Measurements from ENCODE around the gene FIGNL1. TPM values are rescaled to one million over a fixed set of nuclear protein-coding genes. Genes with fewer than 3 reads are reported as not detected.

Gene FIGNL1, protein sequence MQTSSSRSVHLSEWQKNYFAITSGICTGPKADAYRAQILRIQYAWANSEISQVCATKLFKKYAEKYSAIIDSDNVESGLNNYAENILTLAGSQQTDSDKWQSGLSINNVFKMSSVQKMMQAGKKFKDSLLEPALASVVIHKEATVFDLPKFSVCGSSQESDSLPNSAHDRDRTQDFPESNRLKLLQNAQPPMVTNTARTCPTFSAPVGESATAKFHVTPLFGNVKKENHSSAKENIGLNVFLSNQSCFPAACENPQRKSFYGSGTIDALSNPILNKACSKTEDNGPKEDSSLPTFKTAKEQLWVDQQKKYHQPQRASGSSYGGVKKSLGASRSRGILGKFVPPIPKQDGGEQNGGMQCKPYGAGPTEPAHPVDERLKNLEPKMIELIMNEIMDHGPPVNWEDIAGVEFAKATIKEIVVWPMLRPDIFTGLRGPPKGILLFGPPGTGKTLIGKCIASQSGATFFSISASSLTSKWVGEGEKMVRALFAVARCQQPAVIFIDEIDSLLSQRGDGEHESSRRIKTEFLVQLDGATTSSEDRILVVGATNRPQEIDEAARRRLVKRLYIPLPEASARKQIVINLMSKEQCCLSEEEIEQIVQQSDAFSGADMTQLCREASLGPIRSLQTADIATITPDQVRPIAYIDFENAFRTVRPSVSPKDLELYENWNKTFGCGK
- 10 to 100 TPM; 26.8 to 29.6 (median 28.0) TPM for polyA plus RNA-seq (ENCODE audit: insufficient read length in 4 of 4)

DNA sequence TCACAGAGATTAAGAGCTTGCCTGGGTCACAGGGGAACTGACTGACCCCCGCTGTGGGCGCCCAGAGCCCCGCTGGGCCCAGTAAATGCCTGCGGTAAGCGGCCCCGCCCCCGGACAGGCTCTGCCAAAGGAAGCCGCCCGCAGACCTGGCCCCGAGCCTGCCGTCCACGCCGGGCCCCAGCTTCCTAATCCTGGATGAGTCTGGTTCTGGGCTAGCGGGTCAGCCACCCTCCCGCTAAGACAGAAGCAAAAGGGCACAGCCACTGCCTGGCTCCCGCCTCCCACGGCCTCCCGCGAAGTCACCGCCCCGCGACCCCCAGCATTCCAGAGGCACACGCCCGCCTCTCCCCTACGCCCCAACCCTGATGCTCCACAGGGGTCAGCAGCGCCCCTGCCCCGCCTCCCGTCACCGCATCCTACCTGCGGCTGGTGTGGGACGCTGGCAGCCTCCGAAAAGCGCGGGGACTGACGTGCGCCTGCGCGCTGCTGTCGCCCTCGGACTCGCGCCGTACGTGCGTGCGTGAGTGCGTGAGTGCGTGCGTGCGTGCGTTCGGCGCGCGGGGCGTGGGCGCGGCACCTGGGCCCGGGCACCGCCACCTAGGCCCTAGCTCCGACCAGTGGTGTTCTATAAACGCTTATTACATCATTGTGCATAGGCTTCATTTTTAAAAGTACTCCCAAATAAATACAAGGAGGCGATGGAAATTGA lies at the start of gene FIGNL1:
Gene FIGNL1, minus strand, starts transcription at position 470 of the 709 bp plus-strand sequence. CDS start 3,063 bp downstream, outside the sequence.
- DNase-seq (ENCODE audit: low read depth in 4 of 4, low spot score in 3 of 4), result peak in 2 of 4 donors; percentile 49 to 55

DNA sequence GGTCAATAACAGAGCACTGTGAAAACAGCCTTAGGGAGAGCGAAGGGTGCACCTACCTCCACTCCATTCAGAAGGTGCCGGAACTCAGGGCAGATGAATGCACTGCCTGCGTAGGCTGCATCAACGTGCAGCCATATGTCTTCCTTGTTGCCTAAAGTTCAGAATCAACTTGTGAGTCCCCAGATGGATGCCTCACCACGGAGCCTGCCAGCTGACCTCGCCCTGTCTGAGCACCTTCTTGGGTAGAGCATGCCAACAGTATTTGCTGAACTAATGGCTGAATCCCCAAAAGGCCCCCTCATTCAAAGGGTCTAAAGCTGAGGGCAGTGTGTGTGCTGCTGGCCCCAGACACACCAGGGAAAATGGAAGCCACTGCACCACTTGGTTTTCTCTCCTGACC lies 48.9 kb upstream of the FIGNL1 start:
- no peak for DNase-seq (ENCODE audit: low read depth in 4 of 4, low spot score in 3 of 4)

DNA sequence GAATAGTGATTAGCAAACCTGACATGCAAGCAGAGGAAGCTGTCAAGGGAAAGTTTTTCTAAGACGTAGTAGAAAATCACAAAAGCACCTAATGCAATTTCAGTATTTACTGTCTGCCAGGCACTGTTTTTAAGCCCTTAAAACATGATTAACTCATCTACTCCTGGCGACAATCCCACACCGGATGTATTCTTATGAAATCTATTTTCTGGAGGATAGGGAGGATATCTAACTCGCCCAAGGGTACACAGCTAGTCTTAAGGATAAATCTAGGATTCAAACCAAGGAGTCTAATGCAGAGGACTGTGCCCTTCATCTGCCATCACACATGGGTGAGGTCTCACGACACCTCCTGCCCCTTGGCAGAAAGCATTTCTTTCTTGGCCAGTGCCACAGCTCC lies 47.8 kb upstream of the FIGNL1 start:
- DNase-seq (ENCODE audit: low read depth in 4 of 4, low spot score in 3 of 4), result no peak

DNA sequence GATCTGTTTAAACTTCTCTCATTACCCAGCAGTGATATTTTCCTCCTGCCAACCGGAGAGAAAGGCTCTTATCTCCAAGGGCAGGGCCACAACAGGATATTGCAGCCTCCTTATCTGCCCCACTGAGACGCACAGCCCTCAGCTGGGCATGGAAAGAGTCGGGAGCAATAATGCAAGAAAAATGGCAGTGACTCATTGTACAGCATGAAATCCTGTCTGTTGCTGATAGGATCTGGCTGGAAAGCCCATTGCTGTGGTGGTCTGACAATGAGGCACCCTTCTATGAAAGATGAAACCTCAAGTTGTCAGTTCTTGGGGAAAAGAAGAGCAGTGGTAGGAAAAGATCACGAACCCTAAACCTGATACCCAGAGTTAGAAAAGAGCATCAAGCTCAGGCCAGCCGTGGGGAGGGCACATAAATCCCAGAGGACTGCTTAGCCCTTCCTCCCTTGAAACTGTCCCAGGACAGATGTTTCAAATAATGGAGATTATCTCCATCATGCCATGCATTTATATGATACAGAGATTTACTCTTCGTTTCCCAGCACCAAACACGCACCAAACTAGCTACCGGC lies 47.0 kb upstream of the FIGNL1 start:
- DNase-seq (ENCODE audit: low read depth in 4 of 4, low spot score in 3 of 4), result no peak

DNA sequence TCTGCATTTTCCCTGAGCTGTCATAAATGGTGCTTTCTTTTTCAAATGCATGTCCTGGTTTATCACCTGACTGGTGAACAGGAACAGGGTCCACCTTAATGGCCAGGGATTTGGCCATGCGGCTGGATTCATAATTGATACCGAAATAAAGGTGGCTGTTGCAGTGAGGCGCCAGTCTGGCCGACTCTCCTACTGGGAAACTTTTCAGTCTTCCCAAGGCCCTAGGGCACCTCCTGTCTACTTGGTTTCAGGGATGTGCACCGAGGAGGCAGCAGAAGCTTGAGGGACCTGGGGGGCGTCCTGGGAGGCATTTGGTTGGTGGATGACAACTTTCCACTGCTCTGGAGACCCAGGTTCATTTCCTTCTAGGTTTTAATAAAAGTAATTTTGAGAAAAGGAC lies 46.4 kb upstream of the FIGNL1 start:
- DNase-seq (ENCODE audit: low read depth in 4 of 4, low spot score in 3 of 4), result no peak

DNA sequence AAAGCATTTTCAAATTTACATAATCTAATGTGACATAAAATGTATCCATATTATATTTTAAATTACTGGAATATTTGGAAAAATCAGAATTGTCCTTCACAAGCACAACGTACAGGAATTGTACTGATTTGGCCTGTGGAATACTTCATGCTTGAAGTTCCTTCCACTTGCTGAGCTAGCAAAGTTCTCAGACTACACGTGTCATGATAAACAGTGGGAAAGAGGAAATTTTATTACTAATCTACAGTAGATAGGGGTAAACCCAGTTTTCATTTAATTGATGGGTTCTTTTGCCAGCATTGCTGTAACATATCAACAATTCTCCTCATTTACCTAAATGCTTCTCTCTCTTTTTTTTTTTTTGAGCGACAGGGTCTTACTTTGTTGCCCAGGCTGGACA lies 45.6 kb upstream of the FIGNL1 start:
- no peak for DNase-seq (ENCODE audit: low read depth in 4 of 4, low spot score in 3 of 4)

DNA sequence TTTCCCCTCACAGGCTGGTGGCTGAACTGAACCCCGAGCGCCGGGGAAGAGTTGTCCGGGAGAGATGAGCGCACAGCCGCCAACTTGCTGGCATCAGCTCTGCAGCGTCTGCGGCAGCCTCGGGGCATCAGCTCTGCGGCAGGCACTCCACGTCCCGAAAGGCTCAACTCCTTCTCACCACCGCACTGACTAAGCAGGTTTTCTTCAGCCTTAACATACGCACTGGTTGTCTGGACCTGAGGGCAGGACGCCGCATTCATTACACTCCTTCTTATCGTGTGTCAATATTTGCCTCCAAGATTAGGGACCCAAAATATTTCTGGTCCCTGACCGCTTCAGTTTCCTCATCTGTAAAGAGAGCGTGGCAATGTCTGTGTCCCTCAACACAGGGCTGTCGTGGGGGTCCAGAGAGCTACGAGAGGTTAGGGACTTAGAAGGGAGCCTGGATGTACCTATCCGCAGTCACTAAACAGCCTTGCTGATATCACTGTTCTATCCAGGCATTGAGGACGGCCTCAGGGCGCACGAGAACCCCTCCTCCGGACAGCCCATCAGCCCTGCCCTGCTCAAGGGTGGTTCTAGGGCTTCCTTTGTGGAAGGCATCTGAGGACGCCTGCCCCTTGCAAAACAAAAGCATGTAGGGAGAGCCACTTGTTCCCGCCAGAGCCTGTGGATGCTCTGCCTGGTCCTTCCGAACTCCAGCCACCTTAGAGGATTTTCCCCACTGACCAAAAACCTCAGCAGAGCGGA lies 42.8 kb upstream of the FIGNL1 start:
- DNase-seq (ENCODE audit: low read depth in 4 of 4, low spot score in 3 of 4), result no peak

DNA sequence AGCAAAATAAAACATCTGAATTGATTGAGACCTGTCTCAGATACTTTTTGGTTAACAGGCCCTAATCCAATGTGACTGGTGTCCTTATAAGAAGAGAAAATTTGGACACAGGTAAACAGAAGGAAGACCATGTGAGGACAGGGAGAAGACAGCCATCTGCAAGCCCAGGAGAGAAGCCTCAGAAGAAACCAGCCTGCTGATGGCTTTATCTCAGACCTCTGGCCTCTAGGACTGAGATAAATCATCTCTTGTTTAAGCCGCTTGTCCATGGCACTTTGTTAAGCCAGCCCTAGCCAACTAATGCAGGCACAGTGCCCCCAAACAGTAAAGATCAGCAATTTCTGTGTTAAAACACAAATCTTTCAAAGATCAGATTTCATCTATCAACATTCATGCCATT lies 41.8 kb upstream of the FIGNL1 start:
- DNase-seq (ENCODE audit: low read depth in 4 of 4, low spot score in 3 of 4), result no peak

DNA sequence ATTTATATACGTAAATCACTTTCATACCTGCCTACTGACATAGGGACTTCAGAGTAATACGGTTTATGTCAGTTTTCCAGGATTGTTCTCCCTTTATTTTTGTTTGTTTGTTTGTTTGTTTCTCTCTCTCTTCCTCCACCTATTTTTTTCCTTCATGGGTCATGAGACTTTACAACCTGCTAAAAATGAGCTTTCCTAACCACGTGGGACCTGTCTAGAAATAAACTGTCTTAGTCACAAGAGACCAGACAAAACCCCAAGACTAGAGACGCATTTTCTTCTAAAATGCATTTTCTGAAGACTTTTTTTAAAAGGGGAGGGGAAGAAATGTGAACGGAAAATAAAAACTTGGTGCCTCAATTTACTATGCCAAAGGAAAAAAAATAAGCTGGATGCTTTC lies 41.1 kb upstream of the FIGNL1 start:
- no peak for DNase-seq (ENCODE audit: low read depth in 4 of 4, low spot score in 3 of 4)

DNA sequence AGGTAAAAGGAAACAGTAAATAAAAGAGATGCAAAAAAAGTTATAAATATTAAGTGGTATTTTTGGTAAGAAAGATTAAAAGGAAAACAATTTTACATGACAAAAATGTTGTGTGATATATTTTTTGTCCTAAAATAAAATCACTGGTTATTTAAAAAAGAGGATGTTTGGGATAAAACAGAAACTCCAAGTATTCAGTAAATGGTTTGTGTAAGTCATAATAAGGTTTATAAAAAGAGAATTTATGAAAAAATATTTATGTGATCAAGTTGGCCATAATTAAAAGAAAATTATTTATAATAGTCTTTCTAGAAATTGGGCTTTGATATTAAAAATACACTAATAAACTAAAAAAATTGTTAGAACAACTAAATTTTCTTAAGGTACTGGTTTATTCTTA lies 38.2 kb upstream of the FIGNL1 start:
- no peak for DNase-seq (ENCODE audit: low read depth in 4 of 4, low spot score in 3 of 4)

DNA sequence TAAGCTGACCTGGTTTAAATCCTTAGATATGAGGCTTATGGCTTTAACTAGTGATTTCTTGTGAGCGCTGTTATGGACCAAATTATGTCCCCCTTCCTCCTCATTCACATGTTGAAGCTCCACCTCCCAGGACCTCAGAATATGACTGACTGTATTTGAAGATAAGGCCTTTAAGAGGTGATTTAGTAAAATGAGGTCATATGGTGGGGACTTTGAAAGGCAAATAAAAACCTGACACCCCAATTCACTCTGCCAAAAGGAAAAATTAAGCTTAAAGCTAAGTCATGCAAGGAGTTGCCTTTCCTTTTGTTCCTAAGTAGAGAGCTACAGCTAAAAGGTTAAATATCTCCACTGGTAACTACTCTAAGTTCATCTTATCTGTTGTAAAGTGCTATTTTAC lies 36.4 kb upstream of the FIGNL1 start:
- DNase-seq (ENCODE audit: low read depth in 4 of 4, low spot score in 3 of 4), result no peak

DNA sequence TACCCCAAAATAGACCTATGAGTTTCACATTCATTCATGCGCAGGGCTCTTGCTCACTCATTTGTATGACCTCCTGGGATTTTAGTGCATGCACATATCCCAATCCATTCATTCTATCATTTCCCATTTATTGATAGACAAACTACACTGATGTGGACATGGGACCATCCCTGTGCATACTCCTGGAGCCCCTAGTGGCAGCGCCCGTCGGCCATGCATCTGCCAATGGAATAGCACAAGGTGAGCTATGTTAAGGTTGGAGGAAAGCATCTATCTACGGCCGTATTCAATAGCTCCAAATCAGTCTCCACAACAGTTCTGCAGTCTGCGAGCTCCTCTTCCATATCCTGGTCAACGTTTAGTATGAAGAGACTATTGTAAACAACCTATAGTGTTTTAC lies 31.7 kb upstream of the FIGNL1 start:
- no peak for DNase-seq (ENCODE audit: low read depth in 4 of 4, low spot score in 3 of 4)

DNA sequence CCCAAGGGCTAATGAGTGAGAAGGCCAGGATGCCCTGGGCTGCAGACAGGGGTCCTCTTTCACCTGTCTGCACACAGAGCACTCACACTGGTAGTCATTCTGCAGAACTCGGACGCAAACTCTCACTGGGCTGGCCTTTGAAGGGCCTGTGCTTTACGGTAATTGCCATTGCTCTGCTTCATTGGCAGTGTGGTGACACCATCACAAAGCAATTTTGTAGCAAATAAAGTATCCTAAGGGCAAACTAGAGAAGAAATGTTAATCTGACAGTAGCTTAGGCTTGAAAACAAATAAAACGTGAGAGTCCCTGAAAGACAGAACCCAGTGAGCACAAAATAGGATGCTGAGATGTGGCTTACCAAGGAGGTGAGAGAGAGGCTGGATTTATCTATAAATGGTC lies 30.6 kb upstream of the FIGNL1 start:
- DNase-seq (ENCODE audit: low read depth in 4 of 4, low spot score in 3 of 4), result no peak

DNA sequence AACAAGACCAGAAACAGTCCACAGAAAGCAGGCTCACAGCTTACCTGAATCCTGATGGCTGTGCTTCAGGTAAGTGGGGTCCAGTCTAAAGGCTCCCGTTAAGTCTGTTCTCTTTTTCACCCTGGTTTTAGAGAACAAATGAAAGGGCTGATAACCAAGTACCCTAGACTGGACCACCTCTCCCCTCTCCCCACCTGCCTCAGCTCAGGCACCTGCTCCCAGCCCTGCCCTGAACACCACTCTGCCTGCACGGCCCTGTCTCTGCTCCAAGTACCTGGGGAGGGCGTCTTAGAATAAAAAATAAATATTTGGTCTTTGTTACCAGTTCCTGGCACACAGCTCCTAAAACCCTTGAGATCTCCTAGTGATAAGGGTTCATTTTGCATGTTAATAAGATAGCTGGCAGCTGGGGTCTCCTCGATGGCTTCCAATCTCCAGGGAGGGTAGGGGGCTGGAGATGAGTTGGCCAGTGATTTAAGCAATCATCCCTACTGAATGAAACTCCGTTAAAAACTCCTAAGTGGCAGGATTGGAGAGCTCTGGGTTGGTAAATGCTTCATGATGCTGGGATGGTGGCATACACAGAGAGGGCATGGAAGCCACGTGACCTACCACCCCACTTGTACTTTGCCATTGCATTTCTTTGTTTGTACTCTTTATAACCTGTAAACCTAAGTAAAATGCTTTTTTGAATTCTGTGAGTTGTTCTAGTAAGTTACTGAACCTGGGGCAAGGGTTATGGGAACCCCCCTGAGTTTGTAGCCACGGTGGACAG lies 29.8 kb upstream of the FIGNL1 start:
- DNase-seq (ENCODE audit: low read depth in 4 of 4, low spot score in 3 of 4), result no peak

DNA sequence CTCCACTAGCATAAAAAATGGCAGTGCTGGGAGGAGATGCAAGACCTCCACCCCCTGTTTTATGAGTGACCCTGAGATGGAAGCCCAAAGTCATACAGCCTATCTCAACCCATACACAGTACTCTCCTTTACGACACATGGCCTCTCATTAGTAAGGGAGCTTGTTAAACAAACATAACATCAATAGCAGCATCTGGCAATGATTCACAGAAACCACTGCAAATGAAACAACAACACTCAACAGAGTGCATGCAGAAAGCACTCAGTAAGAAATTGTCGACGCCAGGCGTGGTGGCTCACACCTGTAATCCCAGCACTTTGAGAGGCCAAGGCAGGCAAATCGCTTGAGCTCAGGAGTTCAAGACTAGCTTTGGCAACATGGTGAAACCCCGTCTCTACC lies 27.5 kb upstream of the FIGNL1 start:
- no peak for DNase-seq (ENCODE audit: low read depth in 4 of 4, low spot score in 3 of 4)

DNA sequence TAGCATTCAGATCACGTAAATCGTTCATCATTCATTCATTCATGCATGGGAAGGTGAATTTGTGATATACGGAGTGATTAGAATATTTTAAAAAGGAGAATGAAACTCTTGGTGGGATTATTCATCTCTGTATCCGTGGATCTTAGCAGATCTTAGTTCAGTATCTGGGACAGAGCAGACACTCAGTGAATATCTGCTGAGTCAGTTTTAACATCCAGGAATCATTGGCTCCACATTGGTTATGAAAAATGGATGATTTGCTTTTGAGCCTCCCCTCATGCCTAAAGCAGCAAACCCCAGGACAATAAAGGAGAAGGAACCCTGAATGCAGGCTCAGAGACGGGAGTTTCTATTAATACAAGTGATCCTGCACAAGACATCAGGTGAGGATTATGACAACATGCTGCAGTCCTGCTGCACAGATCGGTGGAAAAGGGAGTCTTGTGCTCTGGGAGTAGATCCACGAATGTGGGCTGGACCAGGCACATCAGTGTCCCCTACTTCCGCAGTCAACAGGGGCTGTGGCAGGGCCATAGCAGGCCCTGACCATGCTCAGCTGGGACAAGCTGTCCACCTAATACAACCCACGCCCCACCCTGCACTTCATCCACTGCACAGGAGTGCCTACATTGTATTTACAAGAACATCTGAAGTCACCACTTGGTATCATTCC lies 26.9 kb upstream of the FIGNL1 start:
- no peak for DNase-seq (ENCODE audit: low read depth in 4 of 4, low spot score in 3 of 4)

DNA sequence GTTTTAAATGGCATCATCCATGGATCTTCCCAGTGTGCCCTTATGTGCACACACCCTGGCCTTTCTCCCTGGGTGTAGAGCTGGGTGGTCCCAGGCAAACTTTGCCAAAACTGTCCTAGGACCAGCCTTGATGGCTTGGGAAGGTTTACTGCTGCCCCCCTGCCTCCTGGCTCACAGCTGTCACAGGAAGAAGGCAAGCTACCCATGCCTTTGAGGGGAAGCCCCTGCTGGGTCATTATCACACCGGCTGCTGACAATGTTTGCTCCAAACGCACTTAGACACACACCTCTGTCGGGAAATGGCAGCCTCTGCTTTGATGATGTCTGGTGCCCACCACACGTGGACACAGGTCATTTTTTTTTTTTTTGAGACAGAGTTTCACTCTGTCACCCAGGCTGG lies 25.2 kb upstream of the FIGNL1 start:
- DNase-seq (ENCODE audit: low read depth in 4 of 4, low spot score in 3 of 4), result no peak

DNA sequence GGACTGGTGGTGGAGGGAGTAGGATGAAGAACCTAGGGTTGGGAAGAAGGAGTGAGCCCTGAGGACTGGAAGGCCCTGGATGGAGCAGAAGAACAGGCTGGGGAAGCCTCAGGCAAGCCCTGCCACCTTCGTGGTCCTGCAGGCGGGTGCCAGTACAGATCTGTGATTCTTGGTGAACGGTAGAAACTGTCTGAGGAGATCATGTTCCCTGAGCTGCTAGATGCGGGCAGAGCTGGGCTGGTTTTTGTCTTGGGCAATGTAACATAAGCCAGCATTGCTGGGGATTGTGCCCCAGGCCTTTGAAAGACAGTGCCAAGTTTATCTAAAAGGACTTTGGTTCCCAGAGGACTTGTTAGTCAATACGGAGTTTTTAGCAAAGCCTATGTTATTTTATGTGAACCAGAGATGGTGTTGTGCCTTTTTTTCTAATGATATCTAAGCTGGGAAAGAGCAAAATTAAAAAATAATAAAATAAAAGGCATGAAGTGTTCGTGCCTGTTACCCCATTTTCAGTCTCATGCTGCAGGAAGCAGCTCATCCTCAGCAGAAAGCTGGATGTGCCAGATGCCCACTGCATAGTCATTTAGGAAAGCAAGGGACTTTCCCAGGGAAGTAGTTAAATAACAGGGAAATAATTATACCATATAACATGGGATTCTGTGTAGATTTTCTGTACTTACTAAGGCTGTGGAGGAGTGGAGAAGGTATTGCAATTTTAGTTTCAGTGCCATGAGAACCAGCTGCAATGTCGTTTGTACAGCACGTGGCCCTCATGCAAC lies 24.4 kb upstream of the FIGNL1 start:
- DNase-seq (ENCODE audit: low read depth in 4 of 4, low spot score in 3 of 4), result no peak
